Measurements from ENCODE around the gene SCUBE2.
"Not testable (repeated sequence)": the region's sequence is repeated elsewhere in the genome, so short reads cannot be mapped to it uniquely, and the experiment has no call there.

The SCUBE2 gene

GRCh38 chr11:9046481-9046880 is 44.9 kb downstream of the SCUBE2 start:
- DNase-seq (ENCODE audit: low read depth, low spot score), result no peak

- no peak for DNase-seq (ENCODE audit: low read depth, low spot score)
These were observed 48.9 kb downstream of the SCUBE2 start for GRCh38 chr11:9042488-9042887.

- DNase-seq (ENCODE audit: low read depth, low spot score), result no peak
These were observed 49.7 kb downstream of the SCUBE2 start for GRCh38 chr11:9041747-9042146.

DNA sequence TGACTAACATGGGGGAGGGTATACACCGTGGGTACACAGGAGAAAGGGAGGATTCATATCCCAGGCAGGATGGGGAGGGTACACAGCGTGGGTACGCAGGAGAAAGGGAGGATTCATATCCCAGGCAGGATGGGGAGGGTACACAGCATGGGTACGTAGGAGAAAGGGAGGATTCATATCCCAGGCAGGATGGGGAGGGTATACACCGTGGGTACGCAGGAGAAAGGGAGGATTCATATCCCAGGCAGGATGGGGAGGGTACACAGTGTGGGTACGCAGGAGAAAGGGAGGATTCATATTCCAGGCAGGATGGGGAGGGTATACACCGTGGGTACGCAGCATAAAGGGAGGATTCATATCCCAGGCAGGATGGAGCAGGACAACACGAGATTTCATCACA is 51.0 kb downstream of the SCUBE2 start:
- no peak for DNase-seq (ENCODE audit: low read depth, low spot score)

DNA sequence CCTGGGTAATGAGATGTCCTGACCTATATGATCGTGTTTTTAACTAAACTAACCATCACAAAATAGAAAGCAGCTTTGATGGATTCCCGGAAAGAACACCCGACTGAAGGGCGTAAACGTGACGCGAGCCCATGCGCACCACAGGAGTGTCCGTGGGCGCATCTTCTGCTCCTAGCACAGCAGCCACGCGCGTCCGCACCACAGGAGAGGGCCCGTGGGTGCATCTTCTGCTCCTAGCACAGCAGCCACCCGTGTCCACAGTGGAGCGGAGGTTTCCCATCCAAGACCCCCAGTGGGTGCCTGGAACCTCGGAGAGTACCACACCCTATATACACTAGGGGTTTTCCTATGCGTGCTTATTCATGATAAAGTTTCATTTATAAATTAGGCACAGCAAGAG is 51.5 kb downstream of the SCUBE2 start:
- no peak for DNase-seq (ENCODE audit: low read depth, low spot score)

- DNase-seq (ENCODE audit: low read depth, low spot score), result no peak
These were observed 52.2 kb downstream of the SCUBE2 start for GRCh38 chr11:9039198-9039597.

GRCh38 chr11:9038541-9038940 is 52.9 kb downstream of the SCUBE2 start:
- no peak for DNase-seq (ENCODE audit: low read depth, low spot score)

- DNase-seq (ENCODE audit: low read depth, low spot score), result no peak
These were observed 53.4 kb downstream of the SCUBE2 start for GRCh38 chr11:9037963-9038362.

DNA sequence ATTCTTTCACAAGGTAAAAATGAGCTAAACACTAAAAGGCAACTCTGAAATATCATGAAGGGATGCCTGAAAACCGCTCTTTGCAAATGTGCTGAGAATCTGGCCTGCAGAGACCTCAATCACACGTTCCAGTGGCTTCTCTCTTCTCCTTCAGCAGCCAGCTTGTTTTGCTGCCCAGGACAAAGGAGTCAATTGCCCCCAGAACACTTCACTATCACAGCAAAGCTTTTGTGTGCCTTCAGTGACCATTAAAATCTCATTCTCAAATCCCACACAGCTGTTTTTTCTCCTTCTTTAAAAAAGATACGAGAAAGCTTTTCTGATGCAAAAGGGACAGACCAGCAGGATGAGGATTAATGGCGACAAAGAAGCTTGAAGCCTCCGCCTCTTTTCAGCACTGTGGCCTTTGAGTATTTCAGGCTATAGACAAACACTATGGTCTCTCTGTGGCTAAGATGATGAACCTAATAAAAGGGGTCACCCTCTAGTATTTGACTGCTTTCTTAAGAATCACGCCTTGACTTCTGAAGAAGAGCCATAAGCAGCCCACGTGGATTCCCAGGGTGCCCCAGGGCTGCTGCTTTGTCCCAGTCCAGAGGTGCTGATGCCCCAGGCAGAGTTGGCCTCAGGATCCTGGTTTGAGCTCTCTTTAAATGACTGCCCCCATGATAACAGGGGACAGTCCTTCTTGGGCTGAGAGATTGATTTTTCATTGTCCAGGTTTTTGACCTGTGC is 54.2 kb downstream of the SCUBE2 start:
- DNase-seq (ENCODE audit: low read depth, low spot score), result no peak

GRCh38 chr11:9030601-9031000 is 60.8 kb downstream of the SCUBE2 start:
- DNase-seq (ENCODE audit: low read depth, low spot score), result no peak

DNA sequence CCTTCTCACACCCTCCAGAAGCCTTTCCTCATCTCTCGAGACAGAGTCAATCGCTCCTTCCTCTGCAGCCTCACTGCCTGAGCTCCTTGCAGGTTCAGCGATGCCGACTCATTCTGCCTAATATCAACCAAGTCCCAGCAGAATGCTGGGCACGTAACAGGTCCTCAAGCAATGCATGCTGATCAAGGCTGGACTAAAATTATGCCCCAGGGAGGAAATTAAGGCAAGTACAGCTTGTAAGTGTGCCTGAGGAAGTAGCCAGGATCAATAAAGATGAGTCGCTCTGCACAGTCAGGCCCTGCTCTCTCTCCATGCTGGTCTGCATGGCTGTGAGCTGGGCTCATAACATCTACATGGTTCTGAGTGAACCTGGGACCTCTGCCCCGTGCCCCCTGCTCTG is 62.0 kb downstream of the SCUBE2 start:
- no peak for DNase-seq (ENCODE audit: low read depth, low spot score)

DNA sequence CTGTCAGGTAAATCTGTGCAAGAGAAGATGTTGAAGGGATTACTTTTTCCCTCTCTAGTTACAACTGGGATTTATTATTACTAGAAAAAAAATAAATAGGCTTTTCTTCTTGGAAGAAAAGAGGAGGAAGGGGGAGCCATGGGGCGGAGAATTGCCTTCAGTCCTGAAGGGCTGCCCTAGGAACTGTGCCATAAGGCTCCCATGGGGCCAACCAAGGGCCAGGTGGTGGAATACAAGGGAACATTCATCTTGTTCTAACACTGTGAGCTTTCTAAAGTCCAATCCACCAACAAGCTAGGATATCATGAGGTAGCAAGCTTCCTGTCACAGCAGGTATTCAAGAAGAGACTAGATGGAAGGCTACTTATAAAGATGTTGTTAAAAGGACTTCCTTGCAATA is 62.8 kb downstream of the SCUBE2 start:
- DNase-seq (ENCODE audit: low read depth, low spot score), result no peak

GRCh38 chr11:9025101-9025850 is 66.1 kb downstream of the SCUBE2 start:
- DNase-seq (ENCODE audit: low read depth, low spot score), result no peak

DNA sequence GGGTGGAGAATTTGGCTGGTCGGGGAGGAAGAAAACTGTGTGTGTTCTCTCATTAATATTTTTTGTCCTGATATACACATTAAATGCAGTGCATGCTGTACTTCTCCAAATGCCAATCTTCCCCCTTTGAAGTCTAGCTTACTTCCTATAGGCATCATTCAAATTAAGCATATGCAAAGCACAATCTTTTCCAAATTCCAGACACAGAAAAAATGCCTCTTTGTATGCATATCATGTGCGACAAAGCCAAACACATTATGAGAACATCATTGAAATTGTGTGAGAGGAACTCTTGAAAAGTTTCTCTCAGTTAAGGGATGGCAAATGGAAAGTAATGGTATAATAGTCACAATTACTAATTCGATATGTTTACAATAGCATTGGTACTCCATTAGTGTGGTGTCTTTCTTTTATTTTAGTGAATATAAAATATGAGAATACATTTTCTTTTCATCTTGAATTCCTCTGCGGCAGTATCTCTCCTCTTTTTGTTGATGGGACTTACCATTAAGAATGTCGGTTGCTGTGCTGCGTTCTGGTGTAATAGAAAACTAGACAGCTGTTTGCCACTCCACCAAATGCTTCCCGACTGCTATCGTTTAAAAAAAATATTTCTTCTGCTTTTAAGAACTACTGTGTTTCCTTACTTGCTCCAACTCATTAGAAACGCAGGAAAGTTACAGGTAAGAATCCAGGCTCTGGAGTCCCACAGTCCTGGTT is 68.3 kb downstream of the SCUBE2 start:
- DNase-seq (ENCODE audit: low read depth, low spot score), result no peak

- DNase-seq (ENCODE audit: low read depth, low spot score), result no peak
These were observed 70.5 kb downstream of the SCUBE2 start for GRCh38 chr11:9020916-9021315.

GRCh38 chr11:9019861-9020260 is 71.5 kb downstream of the SCUBE2 start:
- no peak for DNase-seq (ENCODE audit: low read depth, low spot score)

DNA sequence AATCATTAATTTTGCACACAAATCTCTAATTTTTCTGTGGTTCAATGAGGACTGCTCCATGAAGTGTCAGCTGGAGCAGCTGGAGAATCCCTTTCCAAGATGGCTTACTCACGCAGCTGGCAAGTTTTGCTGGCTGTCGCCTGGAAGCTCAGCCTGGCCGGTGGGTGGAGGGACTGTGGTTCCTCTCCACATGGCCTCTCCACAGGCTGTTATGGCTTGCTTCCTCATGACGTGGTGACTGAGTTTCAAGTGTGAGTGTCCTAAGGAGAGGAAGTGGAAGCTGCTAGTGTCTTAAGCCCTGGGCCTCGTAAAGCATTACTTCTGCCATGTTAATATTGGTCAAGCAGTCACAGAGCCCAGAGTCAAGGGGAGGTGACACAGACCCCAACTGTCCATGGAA is 73.6 kb downstream of the SCUBE2 start:
- no peak for DNase-seq (ENCODE audit: low read depth, low spot score)

- no peak for DNase-seq (ENCODE audit: low read depth, low spot score)
These were observed 74.3 kb downstream of the SCUBE2 start for GRCh38 chr11:9016916-9017642.

DNA sequence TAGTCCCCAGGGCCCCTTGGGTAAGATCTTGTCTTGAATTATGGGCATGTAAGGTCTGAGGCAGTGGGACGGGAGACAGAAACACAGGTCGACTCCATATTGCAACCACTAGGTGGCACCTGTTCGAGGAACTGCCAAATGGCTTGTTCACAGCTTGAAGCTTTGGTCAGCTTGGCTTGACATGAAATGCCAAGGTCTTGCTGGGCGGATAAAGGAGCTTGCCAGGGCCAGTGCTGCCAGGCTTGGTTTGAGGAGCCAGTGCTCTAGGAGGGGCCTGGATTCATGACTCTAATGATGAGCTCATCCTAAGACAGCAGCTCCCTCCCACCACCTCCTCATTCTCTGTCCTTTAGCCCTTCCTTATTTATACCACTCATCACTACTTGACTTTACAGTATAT is 75.7 kb downstream of the SCUBE2 start:
- DNase-seq (ENCODE audit: low read depth, low spot score), result peak; percentile 50

GRCh38 chr11:9014826-9015225 is 76.6 kb downstream of the SCUBE2 start:
- no peak for DNase-seq (ENCODE audit: low read depth, low spot score)

DNA sequence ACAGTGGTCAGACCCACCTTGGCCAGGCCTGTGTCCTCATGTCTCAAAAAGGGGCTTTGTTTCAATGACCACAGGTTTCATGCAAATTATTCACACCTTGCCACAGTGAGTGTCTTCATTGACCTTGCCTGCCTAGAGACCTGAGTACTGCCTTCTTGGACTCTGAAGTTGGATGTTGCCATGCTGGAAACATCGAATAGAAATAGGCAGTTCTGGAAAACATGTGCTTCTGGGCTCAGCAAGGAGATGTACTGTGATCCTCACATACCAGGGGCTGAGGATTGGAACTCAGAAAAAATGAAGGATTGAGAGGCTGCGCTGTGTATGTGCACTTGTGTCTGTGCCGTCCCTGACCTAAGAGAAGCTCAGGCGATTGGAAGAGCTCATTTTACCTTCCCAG is 78.0 kb downstream of the SCUBE2 start:
- DNase-seq (ENCODE audit: low read depth, low spot score), result no peak

GRCh38 chr11:9009538-9009937 is 81.9 kb downstream of the SCUBE2 start:
- DNase-seq (ENCODE audit: low read depth, low spot score), result not testable (repeated sequence)
